ENCODE measurements around the gene TOMT. TPM values are rescaled to one million over a fixed set of nuclear protein-coding genes. Genes with fewer than 3 reads are reported as not detected.

The TOMT gene
- not detected for total RNA-seq
- long read RNA-seq, result 0 reads

GRCh38 chr11:72105888-72106287 is at the start of gene TOMT:
Gene TOMT (plus strand): TSS chr11:72105924. CDS start chr11:72105952, 28 bp downstream.
- intact Hi-C loops (cut with DNase I), result no loop called here
- DNase-seq (ENCODE audit: low spot score), result no peak

- intact Hi-C loops (cut with DNase I), result no loop called here
- DNase-seq (ENCODE audit: low spot score), result no peak
Measured at GRCh38 chr11:72058416-72059034, 47.2 kb upstream of the TOMT start.

- DNase-seq (ENCODE audit: low spot score), result no peak
- intact Hi-C loops (cut with DNase I), result no loop called here
Measured at GRCh38 chr11:72061739-72062396, 43.9 kb upstream of the TOMT start.

GRCh38 chr11:72066855-72067254 is 38.9 kb upstream of the TOMT start:
- DNase-seq (ENCODE audit: low spot score), result no peak
- intact Hi-C loops (cut with DNase I), result loop anchor here (2.0 kb wide), 1 partner anchor 26 kb away; no protein-coding TSS in a partner anchor

- intact Hi-C loops (cut with DNase I), result loop anchor here (2.0 kb wide), 1 partner anchor 26 kb away; no protein-coding TSS in a partner anchor
Measured at GRCh38 chr11:72067266-72067665, 38.5 kb upstream of the TOMT start.

GRCh38 chr11:72067676-72068075 is 38.0 kb upstream of the TOMT start:
- intact Hi-C loops (cut with DNase I), result loop anchor here (2.0 kb wide), 1 partner anchor 27 kb away; no protein-coding TSS in a partner anchor

More at GRCh38 chr11:72067266-72067665, 38.5 kb upstream of the TOMT start:
- DNase-seq (ENCODE audit: low spot score), result no peak

GRCh38 chr11:72069200-72069599 is 36.5 kb upstream of the TOMT start:
- DNase-seq (ENCODE audit: low spot score), result no peak
- intact Hi-C loops (cut with DNase I), result no loop called here

More at GRCh38 chr11:72067676-72068075, 38.0 kb upstream of the TOMT start:
- DNase-seq (ENCODE audit: low spot score), result no peak

GRCh38 chr11:72069787-72070251 is 35.9 kb upstream of the TOMT start:
- peak; percentile 93 for DNase-seq (ENCODE audit: low spot score)
- intact Hi-C loops (cut with DNase I), result loop anchor here (1.0 kb wide), 1 partner anchor 29 kb away; no protein-coding TSS in a partner anchor

GRCh38 chr11:72070491-72070890 is 35.2 kb upstream of the TOMT start:
- intact Hi-C loops (cut with DNase I), result loop anchor here (1.0 kb wide), 1 partner anchor 29 kb away; no protein-coding TSS in a partner anchor
- no peak for DNase-seq (ENCODE audit: low spot score)

- no peak for DNase-seq (ENCODE audit: low spot score)
- intact Hi-C loops (cut with DNase I), result no loop called here
Measured at GRCh38 chr11:72072348-72072747, 33.4 kb upstream of the TOMT start.

- no peak for DNase-seq (ENCODE audit: low spot score)
- intact Hi-C loops (cut with DNase I), result no loop called here
Measured at GRCh38 chr11:72075109-72075508, 30.6 kb upstream of the TOMT start.

GRCh38 chr11:72075756-72076155 is 30.0 kb upstream of the TOMT start:
- no peak for DNase-seq (ENCODE audit: low spot score)
- intact Hi-C loops (cut with DNase I), result no loop called here

GRCh38 chr11:72078477-72078876 is 27.2 kb upstream of the TOMT start:
- intact Hi-C loops (cut with DNase I), result no loop called here
- DNase-seq (ENCODE audit: low spot score), result no peak

- intact Hi-C loops (cut with DNase I), result loop anchor here (1.0 to 2.0 kb wide), 2 partner anchors 33 to 39 kb away; partner anchors contain the start of gene ANAPC15
- no peak for DNase-seq (ENCODE audit: low spot score)
Measured at GRCh38 chr11:72079819-72080325, 25.9 kb upstream of the TOMT start.

GRCh38 chr11:72080326-72081183 is 25.2 kb upstream of the TOMT start, which contains the start of the genes LRRC51 and NUMA1:
Gene LRRC51 (plus strand): TSS chr11:72080850. CDS start chr11:72089084, 8,234 bp downstream.
Gene NUMA1 (minus strand): TSS chr11:72080542. CDS start chr11:72035943, 44,599 bp downstream.
- intact Hi-C loops (cut with DNase I), result loop anchor here (1.0 to 2.0 kb wide), 2 partner anchors 32 to 39 kb away; partner anchors contain the start of gene ANAPC15

GRCh38 chr11:72081184-72081644 is 24.5 kb upstream of the TOMT start:
- intact Hi-C loops (cut with DNase I), result loop anchor here (2.0 kb wide), 1 partner anchor 32 kb away; the partner anchor contains the start of gene ANAPC15
- no peak for DNase-seq (ENCODE audit: low spot score)

More at GRCh38 chr11:72080326-72081183, 25.2 kb upstream of the TOMT start, which contains the start of the genes LRRC51 and NUMA1:
- peak; percentile 100 for DNase-seq (ENCODE audit: low spot score)

GRCh38 chr11:72081821-72082453 is 23.8 kb upstream of the TOMT start:
- intact Hi-C loops (cut with DNase I), result loop anchor here (2.0 kb wide), 1 partner anchor 31 kb away; the partner anchor contains the start of gene ANAPC15

GRCh38 chr11:72083414-72083813 is 22.3 kb upstream of the TOMT start:
- intact Hi-C loops (cut with DNase I), result no loop called here
- DNase-seq (ENCODE audit: low spot score), result no peak

More at GRCh38 chr11:72081821-72082453, 23.8 kb upstream of the TOMT start:
- DNase-seq (ENCODE audit: low spot score), result no peak

Measured in cardiac septum (tissue), 1 donor.